Measurements from ENCODE around the gene PRSS57.
A peak's percentile ranks its signal among the peaks of the same experiment; 100 is the strongest.

The PRSS57 gene

GRCh38 chr19:720345-721160 lies 25.3 kb upstream of the PRSS57 start:
- H3K4me1 ChIP-seq (ENCODE audit: control insufficient read depth, low read depth, low read length) = no peaks in the 10 kb centered on the region
- H3K27me3 ChIP-seq (ENCODE audit: control insufficient read depth, insufficient read depth, low read length) = no peaks in the 10 kb centered on the region
- no peaks in the 10 kb centered on the region for H3K36me3 ChIP-seq (ENCODE audit: control insufficient read depth, low read depth, low read length)
- no peak overlapping the region for H3K27ac ChIP-seq (ENCODE audit: low read length)
- no peak overlapping the region for H3K4me3 ChIP-seq (ENCODE audit: low read length)
- H3K9me3 ChIP-seq (ENCODE audit: control insufficient read depth, low read depth, low read length) = no peaks in the 10 kb centered on the region
- no peak overlapping the region for H3K9ac ChIP-seq (ENCODE audit: low read length)

- H3K36me3 ChIP-seq (ENCODE audit: control insufficient read depth, low read depth, low read length) = no peaks in the 10 kb centered on the region
- H3K4me3 ChIP-seq (ENCODE audit: low read length) = no peak overlapping the region
These were observed 24.5 kb upstream of the PRSS57 start for GRCh38 chr19:719636-720344.

GRCh38 chr19:718991-719512 lies 23.8 kb upstream of the PRSS57 start:
- Histone ChIP-seq H3K9ac (ENCODE audit: low read length) (no peak overlapping the region), H3K9me3 (ENCODE audit: control insufficient read depth, low read depth, low read length) (no peaks in the 10 kb centered on the region), H3K36me3 (ENCODE audit: control insufficient read depth, low read depth, low read length) (no peaks in the 10 kb centered on the region), H3K27ac (ENCODE audit: low read length) (no peak overlapping the region), H3K4me3 (ENCODE audit: low read length) (no peak overlapping the region), H3K4me1 (ENCODE audit: control insufficient read depth, low read depth, low read length) (no peaks in the 10 kb centered on the region), H3K27me3 (ENCODE audit: control insufficient read depth, insufficient read depth, low read length) (no peaks in the 10 kb centered on the region)

More at GRCh38 chr19:719636-720344, 24.5 kb upstream of the PRSS57 start:
- Histone ChIP-seq H3K27me3 (ENCODE audit: control insufficient read depth, insufficient read depth, low read length) (no peaks in the 10 kb centered on the region), H3K4me1 (ENCODE audit: control insufficient read depth, low read depth, low read length) (no peaks in the 10 kb centered on the region), H3K9ac (ENCODE audit: low read length) (no peak overlapping the region), H3K27ac (ENCODE audit: low read length) (no peak overlapping the region), H3K9me3 (ENCODE audit: control insufficient read depth, low read depth, low read length) (no peaks in the 10 kb centered on the region)

- Histone ChIP-seq H3K4me3 (ENCODE audit: low read length) (no peak overlapping the region), H3K27me3 (ENCODE audit: control insufficient read depth, insufficient read depth, low read length) (no peaks in the 10 kb centered on the region), H3K27ac (ENCODE audit: low read length) (no peak overlapping the region), H3K9me3 (ENCODE audit: control insufficient read depth, low read depth, low read length) (no peaks in the 10 kb centered on the region), H3K4me1 (ENCODE audit: control insufficient read depth, low read depth, low read length) (no peaks in the 10 kb centered on the region), H3K36me3 (ENCODE audit: control insufficient read depth, low read depth, low read length) (no peaks in the 10 kb centered on the region), H3K9ac (ENCODE audit: low read length) (no peak overlapping the region)
These were observed 23.1 kb upstream of the PRSS57 start for GRCh38 chr19:718251-718951.

- Histone ChIP-seq H3K4me1 (ENCODE audit: control insufficient read depth, low read depth, low read length) (no peaks in the 10 kb centered on the region), H3K36me3 (ENCODE audit: control insufficient read depth, low read depth, low read length) (no peaks in the 10 kb centered on the region), H3K27ac (ENCODE audit: low read length) (no peak overlapping the region), H3K9ac (ENCODE audit: low read length) (no peak overlapping the region), H3K9me3 (ENCODE audit: control insufficient read depth, low read depth, low read length) (no peaks in the 10 kb centered on the region), H3K4me3 (ENCODE audit: low read length) (no peak overlapping the region), H3K27me3 (ENCODE audit: control insufficient read depth, insufficient read depth, low read length) (peaks cover under 1% of the 10 kb centered on the region)
These were observed 20.1 kb upstream of the PRSS57 start for GRCh38 chr19:715347-715746.

- Histone ChIP-seq H3K9ac (ENCODE audit: low read length) (no peak overlapping the region), H3K9me3 (ENCODE audit: control insufficient read depth, low read depth, low read length) (no peaks in the 10 kb centered on the region), H3K27ac (ENCODE audit: low read length) (no peak overlapping the region), H3K4me3 (ENCODE audit: low read length) (no peak overlapping the region), H3K4me1 (ENCODE audit: control insufficient read depth, low read depth, low read length) (no peaks in the 10 kb centered on the region), H3K27me3 (ENCODE audit: control insufficient read depth, insufficient read depth, low read length) (peaks cover 12% of the 10 kb centered on the region), H3K36me3 (ENCODE audit: control insufficient read depth, low read depth, low read length) (no peaks in the 10 kb centered on the region)
These were observed 16.0 kb upstream of the PRSS57 start for GRCh38 chr19:711254-711653.

- Histone ChIP-seq H3K4me3 (ENCODE audit: low read length) (no peak overlapping the region), H3K9ac (ENCODE audit: low read length) (no peak overlapping the region), H3K36me3 (ENCODE audit: control insufficient read depth, low read depth, low read length) (no peaks in the 10 kb centered on the region), H3K27me3 (ENCODE audit: control insufficient read depth, insufficient read depth, low read length) (peaks cover 12% of the 10 kb centered on the region), H3K9me3 (ENCODE audit: control insufficient read depth, low read depth, low read length) (no peaks in the 10 kb centered on the region), H3K4me1 (ENCODE audit: control insufficient read depth, low read depth, low read length) (no peaks in the 10 kb centered on the region), H3K27ac (ENCODE audit: low read length) (no peak overlapping the region)
These were observed 15.5 kb upstream of the PRSS57 start for GRCh38 chr19:710767-711166.

- H3K4me3 ChIP-seq (ENCODE audit: low read length) = peak overlapping the region; percentile 40
- H3K36me3 ChIP-seq (ENCODE audit: control insufficient read depth, low read depth, low read length) = no peaks in the 10 kb centered on the region
- peaks cover 12% of the 10 kb centered on the region for H3K27me3 ChIP-seq (ENCODE audit: control insufficient read depth, insufficient read depth, low read length)
- H3K9me3 ChIP-seq (ENCODE audit: control insufficient read depth, low read depth, low read length) = no peaks in the 10 kb centered on the region
- H3K4me1 ChIP-seq (ENCODE audit: control insufficient read depth, low read depth, low read length) = no peaks in the 10 kb centered on the region
- H3K9ac ChIP-seq (ENCODE audit: low read length) = no peak overlapping the region
- H3K27ac ChIP-seq (ENCODE audit: low read length) = no peak overlapping the region
These were observed 14.8 kb upstream of the PRSS57 start for GRCh38 chr19:709965-710571.

GRCh38 chr19:709196-709964 lies 14.1 kb upstream of the PRSS57 start:
- Histone ChIP-seq H3K4me1 (ENCODE audit: control insufficient read depth, low read depth, low read length) (no peaks in the 10 kb centered on the region), H3K4me3 (ENCODE audit: low read length) (peak overlapping the region; percentile 40), H3K36me3 (ENCODE audit: control insufficient read depth, low read depth, low read length) (no peaks in the 10 kb centered on the region), H3K9ac (ENCODE audit: low read length) (no peak overlapping the region), H3K27ac (ENCODE audit: low read length) (no peak overlapping the region), H3K9me3 (ENCODE audit: control insufficient read depth, low read depth, low read length) (no peaks in the 10 kb centered on the region), H3K27me3 (ENCODE audit: control insufficient read depth, insufficient read depth, low read length) (peaks cover 12% of the 10 kb centered on the region)

GRCh38 chr19:708154-709143 lies 13.2 kb upstream of the PRSS57 start, which contains the start of gene PALM:
Gene PALM (plus strand): TSS chr19:708935. CDS start chr19:709147, 212 bp downstream.
- H3K4me3 ChIP-seq (ENCODE audit: low read length) = peak within 1 kb of the TSS; percentile 40
- H3K9ac ChIP-seq (ENCODE audit: low read length) = no peak within 1 kb of the TSS
- H3K4me1 ChIP-seq (ENCODE audit: control insufficient read depth, low read depth, low read length) = no peaks in the 10 kb centered on the region
- no peaks in the 10 kb centered on the region for H3K9me3 ChIP-seq (ENCODE audit: control insufficient read depth, low read depth, low read length)
- peaks cover 12% of the 10 kb centered on the region for H3K27me3 ChIP-seq (ENCODE audit: control insufficient read depth, insufficient read depth, low read length)
- H3K27ac ChIP-seq (ENCODE audit: low read length) = no peak within 1 kb of the TSS
- H3K36me3 ChIP-seq (ENCODE audit: control insufficient read depth, low read depth, low read length) = no peaks in the 10 kb centered on the region
